Osteocyte (in vitro differentiated cells): ENCODE data around the gene UBXN2A. TPM values are rescaled to one million over a fixed set of nuclear protein-coding genes. Genes with fewer than 3 reads are reported as not detected.

Experiments used
- DNase-seq: peaks from one replicate; pipeline ENCODE4 v3.0.0; 2021; ENCODE audit warnings: mixed read lengths; ENCODE audit not compliant: unreplicated experiment; ENCODE audit errors: extremely low spot score
- H3K27ac Mint-ChIP-seq: one replicate; pipeline ENCODE4 v1.8.0; 2021; ENCODE audit warnings: mild to moderate bottlenecking, mixed read lengths; ENCODE audit not compliant: unreplicated experiment
- H3K27me3 Mint-ChIP-seq: one replicate; pipeline ENCODE4 v1.8.0; 2021; ENCODE audit warnings: mixed read lengths; ENCODE audit not compliant: unreplicated experiment
- H3K36me3 Mint-ChIP-seq: one replicate; pipeline ENCODE4 v1.8.0; 2021; ENCODE audit warnings: mixed read lengths; ENCODE audit not compliant: unreplicated experiment
- H3K4me1 Mint-ChIP-seq: one replicate; pipeline ENCODE4 v1.8.0; 2021; ENCODE audit warnings: mixed read lengths; ENCODE audit not compliant: unreplicated experiment
- H3K4me3 Mint-ChIP-seq: one replicate; pipeline ENCODE4 v1.8.0; 2021; ENCODE audit warnings: mild to moderate bottlenecking, moderate library complexity, mixed read lengths; ENCODE audit not compliant: unreplicated experiment
- H3K9me3 Mint-ChIP-seq: one replicate; pipeline ENCODE4 v1.8.0; 2021; ENCODE audit warnings: mixed read lengths; ENCODE audit not compliant: unreplicated experiment
- total RNA-seq: library from RNA; stranded (reverse); gene quantifications from 2 replicates; pipeline ENCODE4 v1.2.1, GENCODE V29; 2021
- TF ChIP-seq, protein P1 (sequence below): fragments of 200-600 bp; sonication (generic); IDR thresholded peaks from 2 replicates; pipeline ENCODE4 v1.5.0; 2021; ENCODE audit warnings: antibody characterized with exemption, mild to moderate bottlenecking, moderate library complexity

The UBXN2A gene
- total RNA-seq, 1 donor from 2014 or later, result 18.8 TPM

DNA sequence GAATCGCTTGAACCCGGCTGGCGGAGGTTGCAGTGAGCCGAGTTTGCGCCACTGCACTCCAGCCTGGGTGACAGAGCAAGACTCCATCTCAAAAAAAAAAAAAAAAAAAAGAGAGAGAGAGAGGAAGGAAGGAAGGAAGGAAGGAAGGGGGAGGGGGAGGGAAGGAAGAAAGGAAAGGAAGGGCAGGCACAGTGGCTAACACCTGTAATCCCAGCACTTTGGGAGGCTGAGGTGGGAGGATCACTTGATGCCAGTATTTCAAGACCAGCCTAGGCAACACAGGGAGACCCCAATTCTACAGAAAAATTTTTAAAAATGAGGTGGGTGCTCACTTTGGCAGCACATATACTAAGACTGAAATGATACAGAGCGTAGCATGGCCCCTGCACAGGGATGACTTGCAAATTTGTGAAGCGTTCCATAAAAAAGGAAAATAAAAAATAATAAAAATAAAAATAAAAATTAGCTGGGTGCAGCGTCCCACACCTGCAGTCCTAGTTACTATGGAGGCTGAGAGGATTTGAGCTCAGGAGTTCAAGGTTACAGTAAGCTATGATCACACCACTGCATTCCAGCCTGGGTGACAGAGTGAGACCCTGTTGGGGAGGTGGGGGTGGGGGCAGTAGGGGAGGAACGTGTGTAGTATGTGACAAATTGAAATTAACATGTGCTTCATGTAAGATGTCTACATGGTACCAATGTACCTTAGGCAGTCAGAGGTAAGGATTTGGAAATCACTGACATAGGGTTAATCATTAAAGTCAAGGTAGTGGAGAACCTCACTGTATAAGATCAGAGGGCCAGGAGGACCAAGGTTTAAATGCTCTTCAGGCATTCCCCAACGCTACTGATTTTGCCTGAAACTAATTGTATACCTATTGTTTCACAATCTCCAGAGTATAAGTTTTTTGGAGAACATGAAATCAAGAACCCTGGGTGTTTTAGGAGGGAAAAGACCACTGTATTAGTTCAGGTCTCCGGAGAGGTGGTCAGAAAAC, 105.5 kb downstream of the UBXN2A start:
- Mint-ChIP-seq H3K9me3 (no peaks in the 10 kb centered on the region), H3K4me3 (peak overlapping the region; percentile 99), H3K27me3 (no peaks in the 10 kb centered on the region), H3K27ac (no peak overlapping the region), H3K4me1 (peaks cover 18% of the 10 kb centered on the region), H3K36me3 (peaks cover 3% of the 10 kb centered on the region)
- TF ChIP-seq, protein P1, sequence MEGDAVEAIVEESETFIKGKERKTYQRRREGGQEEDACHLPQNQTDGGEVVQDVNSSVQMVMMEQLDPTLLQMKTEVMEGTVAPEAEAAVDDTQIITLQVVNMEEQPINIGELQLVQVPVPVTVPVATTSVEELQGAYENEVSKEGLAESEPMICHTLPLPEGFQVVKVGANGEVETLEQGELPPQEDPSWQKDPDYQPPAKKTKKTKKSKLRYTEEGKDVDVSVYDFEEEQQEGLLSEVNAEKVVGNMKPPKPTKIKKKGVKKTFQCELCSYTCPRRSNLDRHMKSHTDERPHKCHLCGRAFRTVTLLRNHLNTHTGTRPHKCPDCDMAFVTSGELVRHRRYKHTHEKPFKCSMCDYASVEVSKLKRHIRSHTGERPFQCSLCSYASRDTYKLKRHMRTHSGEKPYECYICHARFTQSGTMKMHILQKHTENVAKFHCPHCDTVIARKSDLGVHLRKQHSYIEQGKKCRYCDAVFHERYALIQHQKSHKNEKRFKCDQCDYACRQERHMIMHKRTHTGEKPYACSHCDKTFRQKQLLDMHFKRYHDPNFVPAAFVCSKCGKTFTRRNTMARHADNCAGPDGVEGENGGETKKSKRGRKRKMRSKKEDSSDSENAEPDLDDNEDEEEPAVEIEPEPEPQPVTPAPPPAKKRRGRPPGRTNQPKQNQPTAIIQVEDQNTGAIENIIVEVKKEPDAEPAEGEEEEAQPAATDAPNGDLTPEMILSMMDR, result no peak
- DNase-seq, result no peak

DNA sequence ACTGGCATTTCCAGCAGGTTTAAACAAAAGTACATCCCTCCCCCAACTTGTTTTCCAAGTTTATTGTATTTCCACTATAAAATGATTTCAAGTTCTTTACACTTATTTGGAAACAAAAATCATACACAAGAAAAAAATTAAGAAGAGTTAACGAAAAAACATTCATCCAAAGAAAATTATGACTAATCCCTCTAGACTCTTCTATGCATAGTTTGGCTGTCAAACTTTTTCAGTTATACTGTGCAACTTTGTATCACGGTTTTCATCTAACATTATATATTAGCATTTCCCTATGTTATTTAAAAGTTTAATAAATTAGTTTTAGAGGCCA, 106.3 kb downstream of the UBXN2A start:
- H3K9me3 Mint-ChIP-seq, result no peaks in the 10 kb centered on the region
- DNase-seq, result no peak
- H3K27ac Mint-ChIP-seq, result no peak overlapping the region
- H3K4me1 Mint-ChIP-seq, result peaks cover 18% of the 10 kb centered on the region
- peak overlapping the region; percentile 99 for H3K4me3 Mint-ChIP-seq
- TF ChIP-seq, protein P1, result no peak
- H3K36me3 Mint-ChIP-seq, result peaks cover 3% of the 10 kb centered on the region
- H3K27me3 Mint-ChIP-seq, result no peaks in the 10 kb centered on the region

DNA sequence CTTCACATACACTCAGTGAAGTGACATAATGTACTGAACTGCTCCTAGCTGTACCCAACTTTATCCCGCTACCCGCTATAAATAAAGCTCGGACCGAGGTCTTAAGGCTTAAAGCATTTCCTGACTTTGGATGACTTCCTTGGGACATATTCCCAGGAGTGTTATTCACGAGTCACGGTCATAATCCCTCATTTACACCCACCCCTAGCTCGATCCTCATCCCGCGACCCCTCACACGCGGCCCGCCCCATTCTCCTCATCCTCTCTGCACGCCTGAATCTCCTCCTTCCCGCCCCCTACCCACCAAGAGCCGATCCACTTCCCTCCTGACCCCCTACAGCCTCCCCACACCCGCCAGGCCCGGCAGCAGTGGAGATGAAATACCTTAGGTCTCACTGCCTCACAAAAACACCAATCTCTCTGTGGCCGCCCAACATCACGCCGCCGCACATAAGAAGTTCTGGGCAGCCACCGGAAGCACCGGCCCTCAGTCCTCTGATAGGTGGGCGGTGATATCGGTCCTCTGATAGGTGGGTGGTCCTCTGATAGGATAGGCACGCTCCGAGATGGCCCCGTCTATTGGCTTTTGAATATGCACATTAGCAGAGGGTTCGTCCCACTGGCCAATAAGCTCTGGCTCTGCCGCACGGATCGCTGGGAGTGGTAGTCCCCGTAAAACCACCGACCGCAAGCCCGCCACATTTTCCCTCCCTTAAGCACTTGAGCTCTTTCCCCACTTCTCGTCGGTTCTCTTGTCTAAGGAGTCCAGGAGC, 106.9 kb downstream of the UBXN2A start, which contains the start of gene WDCP:
WDCP (minus strand) TSS at position 462 of the 773 bp plus-strand sequence. CDS start 7,897 bp downstream, outside the sequence.
- H3K27ac Mint-ChIP-seq, result peak within 1 kb of the TSS; percentile 89
- H3K27me3 Mint-ChIP-seq, result no peaks in the 10 kb centered on the region
- no peaks in the 10 kb centered on the region for H3K9me3 Mint-ChIP-seq
- TF ChIP-seq, protein P1, result no peak
- peak; percentile 96 for DNase-seq
- H3K4me3 Mint-ChIP-seq, result peak within 1 kb of the TSS; percentile 99
- peaks cover 18% of the 10 kb centered on the region for H3K4me1 Mint-ChIP-seq
- peaks cover 3% of the 10 kb centered on the region for H3K36me3 Mint-ChIP-seq

DNA sequence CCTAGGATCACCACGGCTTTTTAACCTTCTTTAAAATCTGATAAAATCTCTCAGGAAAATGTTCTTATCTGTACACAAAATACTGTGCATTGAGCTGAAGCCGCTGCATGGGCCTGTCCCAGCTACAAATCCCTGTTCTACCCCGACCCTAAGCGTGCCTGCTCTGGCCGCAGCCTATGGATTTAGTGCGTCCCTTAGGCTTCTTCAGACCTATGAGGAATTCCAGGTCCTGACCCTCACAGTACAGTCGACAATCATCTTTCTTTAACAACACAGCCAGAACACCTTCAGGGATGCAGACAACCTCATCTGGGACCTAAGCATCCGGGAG, 107.4 kb downstream of the UBXN2A start:
- Mint-ChIP-seq H3K9me3 (no peaks in the 10 kb centered on the region), H3K36me3 (peaks cover 3% of the 10 kb centered on the region), H3K4me1 (peaks cover 18% of the 10 kb centered on the region), H3K27ac (peak overlapping the region; percentile 51), H3K27me3 (no peaks in the 10 kb centered on the region), H3K4me3 (peak overlapping the region; percentile 99)
- no peak for DNase-seq
- TF ChIP-seq, protein P1, result no peak
